ENCODE results near the gene USP47.

GRCh38 chr11:11909727-11910126 lies 68.0 kb downstream of the USP47 start:
- no peak for TF ChIP-seq CTCF (IDR thresholded peaks at IDR 0.05)
- no peak for TF ChIP-seq EZH2 (IDR thresholded peaks at IDR 0.05)
- no peak for TF ChIP-seq EZH2phosphoT487 (IDR thresholded peaks at IDR 0.05)

All from neural progenitor cell (in vitro differentiated cells).